ENCODE data around the gene MVD.
A peak's percentile ranks its signal among the peaks of the same experiment; 100 is the strongest.

Gene MVD

DNA sequence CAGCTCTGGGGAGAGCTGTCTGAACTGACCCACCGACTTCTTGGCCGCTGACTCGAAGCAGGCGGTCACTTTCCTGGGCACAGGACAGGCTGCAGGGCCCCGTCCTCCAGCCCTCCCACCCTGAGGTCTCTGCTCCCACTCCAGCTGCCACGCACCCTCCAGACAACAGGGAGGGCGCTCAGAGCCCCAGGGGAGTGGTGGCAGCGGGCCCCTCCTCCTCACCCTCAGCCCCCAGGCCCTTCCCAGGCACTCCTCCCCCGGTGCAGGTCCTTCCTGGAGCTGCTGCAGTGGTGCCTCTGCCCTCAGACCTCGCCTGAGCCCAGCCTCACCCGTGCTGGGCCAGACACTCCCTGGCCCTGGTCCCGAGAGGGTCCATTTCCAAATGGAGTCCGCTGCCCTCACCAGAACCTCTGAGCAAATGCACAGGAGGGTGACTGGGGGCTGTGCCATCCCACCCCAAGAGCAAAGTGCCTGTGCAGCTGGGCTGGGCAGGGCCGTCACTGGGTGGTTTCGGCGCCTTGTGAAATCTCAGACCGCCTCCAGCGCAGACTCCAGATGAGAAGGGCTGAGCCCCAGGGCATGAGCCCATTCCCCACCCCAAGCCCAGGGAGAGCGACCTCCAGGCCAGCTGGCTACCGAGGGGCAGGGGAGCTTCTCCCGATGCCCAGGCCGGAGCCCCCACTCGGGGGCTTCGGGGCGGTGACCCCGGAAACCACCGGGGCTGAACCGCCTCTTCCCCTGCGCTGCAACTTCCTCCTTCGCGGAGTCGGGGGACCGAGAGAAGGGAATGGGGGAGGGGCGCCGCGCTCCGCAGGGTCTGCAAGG, 12.8 kb downstream of the MVD start:
- peak overlapping the region; percentile 88 for H3K4me3 ChIP-seq (ENCODE audit: low read depth, low read length)
- H3K36me3 ChIP-seq (ENCODE audit: control insufficient read depth, insufficient read depth, low read length): peaks cover 20% of the 10 kb centered on the region
- no peaks in the 10 kb centered on the region for H3K9me3 ChIP-seq (ENCODE audit: control insufficient read depth, insufficient read depth, low read length)
- peak overlapping the region; percentile 91 for H3K9ac ChIP-seq (ENCODE audit: low read depth, low read length)
- H3K27me3 ChIP-seq (ENCODE audit: control insufficient read depth, insufficient read depth, low read length): no peaks in the 10 kb centered on the region
- H3K4me1 ChIP-seq (ENCODE audit: control insufficient read depth, insufficient read depth, low read length): peaks cover 4% of the 10 kb centered on the region

DNA sequence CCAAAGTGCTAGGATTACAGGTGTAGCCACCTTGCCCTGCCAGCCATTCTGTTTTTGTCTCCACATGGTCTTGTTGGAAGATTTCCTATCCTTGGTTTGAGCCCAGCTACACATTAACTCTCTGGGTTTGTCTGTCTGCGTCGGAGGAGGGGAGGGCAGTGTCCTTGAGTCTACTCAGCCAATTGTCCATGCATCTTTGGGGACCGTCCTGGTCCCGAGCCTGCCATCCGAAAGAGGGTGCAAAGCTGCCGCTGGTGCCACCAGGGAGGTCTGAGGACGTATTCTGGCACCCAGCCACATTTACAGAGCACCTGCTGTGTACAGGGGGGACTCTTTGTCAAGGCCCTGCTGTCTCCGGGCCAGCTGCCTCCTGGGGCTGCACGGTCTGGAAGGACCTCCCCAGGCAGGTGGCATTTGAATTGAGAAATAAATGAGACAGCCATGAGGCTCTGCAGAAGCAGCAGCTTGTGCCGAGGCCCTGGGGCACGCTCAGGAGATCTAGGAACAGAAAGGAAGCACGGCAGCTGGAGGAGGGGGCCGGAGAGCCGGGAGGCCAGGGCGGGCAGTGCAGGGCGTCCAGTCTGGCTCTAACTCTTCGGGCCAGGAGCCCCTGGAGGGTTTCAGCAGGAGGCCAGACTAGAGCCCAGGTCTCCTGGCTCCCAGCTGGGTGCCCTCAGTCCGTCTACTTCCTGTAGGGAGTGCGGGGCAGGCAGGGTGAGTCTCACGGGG, 13.5 kb downstream of the MVD start:
- Histone ChIP-seq H3K36me3 (ENCODE audit: control insufficient read depth, insufficient read depth, low read length) (peaks cover 15% of the 10 kb centered on the region), H3K27me3 (ENCODE audit: control insufficient read depth, insufficient read depth, low read length) (no peaks in the 10 kb centered on the region), H3K4me3 (ENCODE audit: low read depth, low read length) (peak overlapping the region; percentile 88), H3K4me1 (ENCODE audit: control insufficient read depth, insufficient read depth, low read length) (peaks cover 4% of the 10 kb centered on the region), H3K9ac (ENCODE audit: low read depth, low read length) (no peak overlapping the region), H3K9me3 (ENCODE audit: control insufficient read depth, insufficient read depth, low read length) (no peaks in the 10 kb centered on the region)

DNA sequence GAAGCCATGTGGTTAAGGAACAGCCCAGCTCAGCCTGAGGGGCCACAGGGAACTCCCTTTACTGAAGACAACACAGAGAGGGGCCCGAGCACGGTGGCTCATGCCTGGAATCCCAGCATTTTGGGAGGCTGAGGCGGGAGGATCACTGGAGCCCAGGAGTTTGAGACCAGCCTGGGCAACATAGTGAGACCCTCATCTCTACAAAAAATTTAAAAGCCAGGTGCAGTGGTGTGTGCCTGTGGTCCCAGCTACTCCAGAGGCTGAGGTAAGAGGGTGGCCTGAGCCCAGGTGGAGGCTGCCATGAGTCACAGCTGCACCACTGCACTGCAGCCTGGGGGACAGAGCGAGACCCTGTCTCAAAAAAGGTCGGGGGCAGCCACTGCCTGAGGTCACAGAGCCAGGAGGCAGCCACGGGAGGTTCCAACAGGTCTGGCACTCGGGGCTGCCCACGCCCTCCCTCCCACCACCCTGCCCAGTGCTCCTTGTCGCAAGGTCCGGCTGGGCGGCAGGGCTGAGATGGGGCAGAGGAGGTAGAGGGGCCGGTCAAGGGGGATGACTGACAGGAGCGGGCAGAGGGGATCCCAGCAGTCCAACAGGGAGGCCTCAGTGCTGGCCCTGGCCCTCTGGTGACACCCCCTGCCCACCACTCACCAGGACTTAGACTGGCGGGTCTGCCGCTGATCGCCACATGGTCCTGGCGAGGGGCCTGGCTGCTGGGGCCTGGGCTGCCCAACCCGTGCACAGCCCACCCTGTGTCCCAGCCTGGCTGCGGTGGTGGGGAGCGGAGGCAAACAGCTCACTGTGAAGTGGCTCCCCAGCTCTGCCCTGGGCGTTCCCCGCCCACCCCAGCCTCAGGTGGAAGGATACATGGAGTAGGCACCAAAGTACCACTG, 15.5 kb downstream of the MVD start:
- Histone ChIP-seq H3K36me3 (ENCODE audit: control insufficient read depth, insufficient read depth, low read length) (peaks cover 16% of the 10 kb centered on the region), H3K9ac (ENCODE audit: low read depth, low read length) (no peak overlapping the region), H3K4me1 (ENCODE audit: control insufficient read depth, insufficient read depth, low read length) (peaks cover 4% of the 10 kb centered on the region), H3K27me3 (ENCODE audit: control insufficient read depth, insufficient read depth, low read length) (no peaks in the 10 kb centered on the region), H3K4me3 (ENCODE audit: low read depth, low read length) (no peak overlapping the region), H3K9me3 (ENCODE audit: control insufficient read depth, insufficient read depth, low read length) (no peaks in the 10 kb centered on the region)

DNA sequence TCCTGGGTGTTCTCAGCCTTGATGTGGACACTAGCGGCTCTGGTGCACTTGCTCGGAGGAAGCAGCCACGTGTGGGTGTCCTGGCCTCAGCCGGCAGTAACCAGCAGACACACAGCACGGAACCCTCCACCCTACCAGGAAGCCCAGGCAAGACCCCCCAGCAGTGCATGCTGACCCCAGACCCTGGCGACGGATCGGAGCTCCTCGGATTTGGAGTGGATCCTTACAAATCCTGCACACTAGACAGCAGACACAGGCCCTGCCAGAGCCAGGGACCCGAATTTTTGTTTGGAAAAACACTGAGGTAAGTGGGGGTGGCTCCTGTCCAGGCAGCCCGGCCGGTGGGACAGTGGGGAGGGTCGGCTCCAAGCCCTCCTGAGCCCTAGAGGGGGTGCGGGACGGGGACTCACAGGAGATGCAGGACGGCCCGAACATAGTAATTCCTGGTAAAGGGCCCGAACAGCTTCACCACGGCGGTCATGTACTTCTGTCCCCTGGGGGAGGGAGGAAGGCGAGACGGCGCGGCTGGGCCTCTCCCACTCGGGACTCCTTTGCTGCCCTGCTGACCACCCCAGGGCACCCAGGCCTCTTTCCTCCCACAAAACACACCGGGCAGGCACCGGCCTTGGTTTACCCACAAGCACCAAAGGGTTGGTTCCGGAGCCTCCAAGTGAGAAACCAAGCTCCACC, 16.4 kb downstream of the MVD start:
- Histone ChIP-seq H3K4me1 (ENCODE audit: control insufficient read depth, insufficient read depth, low read length) (peaks cover 4% of the 10 kb centered on the region), H3K36me3 (ENCODE audit: control insufficient read depth, insufficient read depth, low read length) (peaks cover 11% of the 10 kb centered on the region), H3K4me3 (ENCODE audit: low read depth, low read length) (no peak overlapping the region), H3K9me3 (ENCODE audit: control insufficient read depth, insufficient read depth, low read length) (no peaks in the 10 kb centered on the region), H3K27me3 (ENCODE audit: control insufficient read depth, insufficient read depth, low read length) (no peaks in the 10 kb centered on the region), H3K9ac (ENCODE audit: low read depth, low read length) (no peak overlapping the region)

DNA sequence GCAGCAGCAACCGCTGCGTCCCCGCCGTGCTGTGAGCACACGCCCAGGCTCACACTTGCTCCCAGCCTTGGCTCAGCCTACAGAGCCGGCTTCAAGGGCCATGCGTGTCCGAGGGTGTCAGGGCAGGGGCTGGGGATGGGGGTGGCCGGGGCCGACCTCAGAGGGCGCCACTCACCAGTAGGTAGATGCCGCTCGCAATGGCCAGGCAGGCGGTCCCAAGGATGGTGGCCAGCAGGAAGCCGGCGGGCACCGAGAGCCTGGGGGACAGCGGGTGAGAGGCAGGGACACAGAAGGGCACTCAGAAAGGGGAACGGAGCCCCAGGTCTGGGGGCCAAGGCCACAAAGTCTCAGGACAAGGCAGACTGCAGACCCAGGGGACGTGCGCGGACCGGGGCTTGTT, 16.9 kb downstream of the MVD start:
- H3K4me1 ChIP-seq (ENCODE audit: control insufficient read depth, insufficient read depth, low read length): no peaks in the 10 kb centered on the region
- no peak overlapping the region for H3K4me3 ChIP-seq (ENCODE audit: low read depth, low read length)
- H3K9me3 ChIP-seq (ENCODE audit: control insufficient read depth, insufficient read depth, low read length): no peaks in the 10 kb centered on the region
- H3K9ac ChIP-seq (ENCODE audit: low read depth, low read length): no peak overlapping the region
- H3K36me3 ChIP-seq (ENCODE audit: control insufficient read depth, insufficient read depth, low read length): peaks cover 11% of the 10 kb centered on the region
- no peaks in the 10 kb centered on the region for H3K27me3 ChIP-seq (ENCODE audit: control insufficient read depth, insufficient read depth, low read length)

DNA sequence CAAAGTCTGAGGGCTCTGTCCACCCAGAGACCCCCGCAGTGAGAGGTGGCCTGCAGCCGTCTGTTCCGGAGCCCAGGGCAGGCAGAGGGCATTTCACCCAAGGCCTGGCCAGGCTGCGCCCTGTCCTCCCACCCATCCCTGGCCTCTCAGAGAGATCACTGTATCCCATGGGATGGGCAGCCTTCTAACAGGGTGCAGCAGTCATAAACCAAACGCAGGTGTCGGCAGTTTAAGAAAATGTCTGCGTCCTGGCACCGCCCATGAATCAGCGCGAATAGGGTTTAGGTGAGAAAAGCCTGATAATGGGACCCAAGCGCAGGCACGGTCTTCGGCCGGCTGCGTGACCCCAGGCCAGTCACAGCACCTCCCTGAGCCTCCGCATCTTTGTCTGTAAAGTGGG, 17.4 kb downstream of the MVD start:
- no peak overlapping the region for H3K9ac ChIP-seq (ENCODE audit: low read depth, low read length)
- no peaks in the 10 kb centered on the region for H3K9me3 ChIP-seq (ENCODE audit: control insufficient read depth, insufficient read depth, low read length)
- no peaks in the 10 kb centered on the region for H3K27me3 ChIP-seq (ENCODE audit: control insufficient read depth, insufficient read depth, low read length)
- H3K36me3 ChIP-seq (ENCODE audit: control insufficient read depth, insufficient read depth, low read length): peaks cover 11% of the 10 kb centered on the region
- no peak overlapping the region for H3K4me3 ChIP-seq (ENCODE audit: low read depth, low read length)
- H3K4me1 ChIP-seq (ENCODE audit: control insufficient read depth, insufficient read depth, low read length): no peaks in the 10 kb centered on the region

DNA sequence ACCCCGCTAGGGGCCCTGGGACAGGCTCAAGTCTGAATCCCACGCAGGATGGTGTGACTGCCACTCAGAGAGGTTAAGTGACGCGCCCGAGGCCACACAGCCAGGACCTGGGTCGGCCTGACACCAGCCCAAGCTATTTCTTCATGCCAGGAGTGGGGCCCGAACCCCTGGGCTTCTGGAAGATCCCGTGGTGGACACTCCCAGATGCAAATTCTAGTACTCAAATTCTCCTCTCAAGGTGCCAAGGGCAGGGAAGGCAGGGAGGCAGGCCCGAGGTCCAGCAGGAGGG, 19.3 kb downstream of the MVD start:
- no peak overlapping the region for H3K4me3 ChIP-seq (ENCODE audit: low read depth, low read length)
- H3K9ac ChIP-seq (ENCODE audit: low read depth, low read length): no peak overlapping the region
- H3K36me3 ChIP-seq (ENCODE audit: control insufficient read depth, insufficient read depth, low read length): peaks cover 11% of the 10 kb centered on the region
- no peaks in the 10 kb centered on the region for H3K27me3 ChIP-seq (ENCODE audit: control insufficient read depth, insufficient read depth, low read length)
- no peaks in the 10 kb centered on the region for H3K9me3 ChIP-seq (ENCODE audit: control insufficient read depth, insufficient read depth, low read length)
- peaks cover 2% of the 10 kb centered on the region for H3K4me1 ChIP-seq (ENCODE audit: control insufficient read depth, insufficient read depth, low read length)

DNA sequence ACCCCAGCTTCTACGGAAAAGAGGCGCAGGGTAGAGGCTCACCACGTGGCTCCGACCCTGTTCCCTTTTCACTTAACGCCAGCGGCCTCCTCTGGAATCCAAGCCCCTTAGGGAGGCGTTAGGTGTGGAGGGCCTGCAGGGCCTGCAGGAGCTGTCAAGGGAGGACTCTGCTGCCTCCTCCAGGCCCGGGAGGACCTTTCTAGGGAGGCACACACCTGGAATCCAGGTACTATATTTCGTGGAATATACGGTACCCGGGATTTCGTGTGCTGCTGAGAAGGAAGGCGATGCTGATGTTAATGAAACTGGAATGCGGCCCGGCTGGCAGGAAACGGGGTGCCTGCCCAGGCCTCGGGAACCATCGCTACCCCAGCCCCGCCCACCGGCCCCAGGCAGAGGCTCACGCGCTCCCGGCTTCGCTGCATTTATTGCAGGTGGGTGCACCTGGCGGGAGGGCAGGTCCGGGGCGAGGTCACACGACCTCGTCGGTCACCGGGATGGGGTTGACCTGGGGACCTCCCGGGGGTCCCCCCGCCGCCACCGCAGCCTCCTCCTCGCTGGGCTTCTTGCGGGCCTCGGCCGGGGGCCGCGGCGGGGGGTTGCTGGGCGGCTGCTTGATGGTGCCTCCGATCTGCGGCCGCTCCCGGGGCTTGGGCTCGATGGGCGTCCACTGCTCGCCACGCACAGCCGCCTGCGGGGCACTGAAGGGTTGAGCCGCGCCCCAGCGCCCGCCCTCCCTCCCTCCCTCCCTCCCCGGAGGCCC, 19.8 kb downstream of the MVD start:
- Histone ChIP-seq H3K4me1 (ENCODE audit: control insufficient read depth, insufficient read depth, low read length) (peaks cover 4% of the 10 kb centered on the region), H3K36me3 (ENCODE audit: control insufficient read depth, insufficient read depth, low read length) (peaks cover 11% of the 10 kb centered on the region), H3K4me3 (ENCODE audit: low read depth, low read length) (no peak overlapping the region), H3K27me3 (ENCODE audit: control insufficient read depth, insufficient read depth, low read length) (no peaks in the 10 kb centered on the region), H3K9me3 (ENCODE audit: control insufficient read depth, insufficient read depth, low read length) (no peaks in the 10 kb centered on the region), H3K9ac (ENCODE audit: low read depth, low read length) (no peak overlapping the region)

DNA sequence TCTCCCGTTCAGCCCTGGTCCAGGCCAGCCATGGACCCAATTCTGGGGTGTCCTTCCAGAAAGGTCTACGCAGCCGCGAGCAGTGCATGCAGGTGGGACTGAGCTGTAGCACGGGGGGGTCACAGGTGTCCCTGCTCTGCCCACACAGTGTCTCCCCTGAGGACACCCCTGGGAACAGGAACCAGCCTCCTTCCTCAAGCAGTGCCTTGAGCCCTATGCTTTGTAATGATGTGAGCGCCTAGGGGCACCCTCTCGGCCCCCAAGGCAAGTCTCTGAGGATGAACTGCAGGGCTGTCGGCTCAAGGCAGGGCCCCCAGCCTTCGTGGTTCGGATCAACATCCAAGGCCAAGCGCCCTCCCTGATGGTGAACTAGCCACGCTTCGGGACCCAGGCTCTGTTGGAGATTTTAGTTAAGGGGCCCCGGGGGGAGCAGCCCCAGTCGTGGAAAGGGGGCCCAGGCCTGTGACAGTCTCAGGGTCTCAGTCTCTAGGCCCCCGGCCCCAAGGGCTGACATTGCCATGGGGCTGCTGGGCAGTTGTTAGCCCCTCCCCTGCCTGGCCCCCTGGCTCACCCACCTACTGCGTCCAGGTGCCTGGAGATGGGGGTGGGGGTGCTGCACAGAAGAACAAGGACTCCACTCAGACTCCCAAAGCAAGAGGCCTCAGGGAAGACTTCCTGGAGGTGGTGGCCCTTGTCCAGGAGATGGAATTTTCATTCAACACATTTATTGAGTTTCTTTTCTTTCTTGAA, 22.2 kb downstream of the MVD start:
- Histone ChIP-seq H3K9ac (ENCODE audit: low read depth, low read length) (no peak overlapping the region), H3K9me3 (ENCODE audit: control insufficient read depth, insufficient read depth, low read length) (no peaks in the 10 kb centered on the region), H3K36me3 (ENCODE audit: control insufficient read depth, insufficient read depth, low read length) (peaks cover 11% of the 10 kb centered on the region), H3K27me3 (ENCODE audit: control insufficient read depth, insufficient read depth, low read length) (no peaks in the 10 kb centered on the region), H3K4me3 (ENCODE audit: low read depth, low read length) (no peak overlapping the region), H3K4me1 (ENCODE audit: control insufficient read depth, insufficient read depth, low read length) (peaks cover 4% of the 10 kb centered on the region)

DNA sequence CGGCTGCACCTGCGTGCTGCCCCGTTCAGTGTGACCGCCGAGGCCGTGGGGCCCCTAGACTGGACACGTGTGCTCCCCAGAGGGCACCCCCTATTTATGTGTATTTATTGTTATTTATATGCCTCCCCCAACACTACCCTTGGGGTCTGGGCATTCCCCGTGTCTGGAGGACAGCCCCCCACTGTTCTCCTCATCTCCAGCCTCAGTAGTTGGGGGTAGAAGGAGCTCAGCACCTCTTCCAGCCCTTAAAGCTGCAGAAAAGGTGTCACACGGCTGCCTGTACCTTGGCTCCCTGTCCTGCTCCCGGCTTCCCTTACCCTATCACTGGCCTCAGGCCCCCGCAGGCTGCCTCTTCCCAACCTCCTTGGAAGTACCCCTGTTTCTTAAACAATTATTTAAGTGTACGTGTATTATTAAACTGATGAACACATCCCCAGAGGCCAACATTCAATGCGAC, 22.8 kb downstream of the MVD start:
- Histone ChIP-seq H3K27me3 (ENCODE audit: control insufficient read depth, insufficient read depth, low read length) (no peaks in the 10 kb centered on the region), H3K9ac (ENCODE audit: low read depth, low read length) (no peak overlapping the region), H3K4me3 (ENCODE audit: low read depth, low read length) (no peak overlapping the region), H3K9me3 (ENCODE audit: control insufficient read depth, insufficient read depth, low read length) (no peaks in the 10 kb centered on the region), H3K36me3 (ENCODE audit: control insufficient read depth, insufficient read depth, low read length) (peaks cover 9% of the 10 kb centered on the region), H3K4me1 (ENCODE audit: control insufficient read depth, insufficient read depth, low read length) (peaks cover 4% of the 10 kb centered on the region)
